Smooth muscle cell (in vitro differentiated cells): ENCODE data around the gene NFU1. TPM values are rescaled to one million over a fixed set of nuclear protein-coding genes. Genes with fewer than 3 reads are reported as not detected.
"Not testable (repeated sequence)": the region's sequence is repeated elsewhere in the genome, so short reads cannot be mapped to it uniquely, and the experiment has no call there.

Experiments
- DNase-seq: peaks from one replicate; lab custom pipeline; 2025; ENCODE audit not compliant: unreplicated experiment; lab: John Stamatoyannopoulos, UW
- H2AFZ ChIP-seq: fragments of 200-600 bp; sonication (generic); 2 replicates; pipeline ENCODE4 v1.6.0; 2016; ENCODE audit warnings: antibody characterized with exemption, low read depth, mild to moderate bottlenecking
- H3F3A ChIP-seq: fragments of 200-600 bp; sonication (generic); 2 replicates; pipeline ENCODE4 v1.6.0; 2017; ENCODE audit warnings: antibody characterized with exemption, low read depth
- H3K27ac ChIP-seq: fragments of 200-600 bp; sonication (generic); 2 replicates; pipeline ENCODE4 v1.5.1; 2016; ENCODE audit warnings: low read depth, mild to moderate bottlenecking
- H3K27me3 ChIP-seq: fragments of 200-600 bp; sonication (generic); 2 replicates; pipeline ENCODE4 v1.6.1; 2016; ENCODE audit warnings: low read depth, mild to moderate bottlenecking
- H3K36me3 ChIP-seq: fragments of 200-600 bp; sonication (generic); 2 replicates; pipeline ENCODE4 v1.5.1; 2016; ENCODE audit warnings: low read depth
- H3K4me1 ChIP-seq: fragments of 200-600 bp; sonication (generic); 2 replicates; pipeline ENCODE4 v1.5.1; 2016; ENCODE audit warnings: low read depth
- H3K4me2 ChIP-seq: fragments of 200-600 bp; sonication (generic); 2 replicates; pipeline ENCODE4 v1.6.0; 2016; ENCODE audit warnings: mild to moderate bottlenecking
- H3K4me3 ChIP-seq: fragments of 200-600 bp; sonication (generic); 2 replicates; pipeline ENCODE4 v1.5.1; 2016; ENCODE audit warnings: mild to moderate bottlenecking
- H3K79me2 ChIP-seq: fragments of 200-600 bp; sonication (generic); 2 replicates; pipeline ENCODE4 v1.6.0; 2016; ENCODE audit warnings: low read depth, mild to moderate bottlenecking
- H3K9ac ChIP-seq: fragments of 200-600 bp; sonication (generic); 2 replicates; pipeline ENCODE4 v1.6.0; 2016; ENCODE audit warnings: low read depth
- H3K9me3 ChIP-seq: fragments of 200-600 bp; sonication (generic); replicated peaks from 2 replicates; pipeline ENCODE4 v1.5.1; 2016; ENCODE audit warnings: low read depth
- H4K20me1 ChIP-seq: fragments of 200-600 bp; sonication (generic); 2 replicates; pipeline ENCODE4 v1.6.0; 2016; ENCODE audit warnings: low read depth
- WGBS: methylation state at CpG from one replicate; pipeline ENCODE4 v1.1.7; 2016; ENCODE audit warnings: low lambda C conversion rate; 5-methylcytosine and 5-hydroxymethylcytosine counted together
- polyA plus RNA-seq: library from polyadenylated mRNA; unstranded; fragments of >200 nt; fragmentation: Nextera tagmentation; extraction: Ambion mirVana; gene quantifications from 2 replicates; pipeline ENCODE4 v1.2.1, GENCODE V29; 2016
- total RNA-seq: library from RNA; depleted of rRNA; stranded (reverse); fragments of >200 nt; gene quantifications from 2 replicates; pipeline ENCODE4 v1.2.3, GENCODE V29; 2014
- TF ChIP-seq, protein P1 (sequence below): fragments of 200-600 bp; sonication (generic); IDR thresholded peaks from 2 replicates; pipeline ENCODE4 v1.5.1; 2017; ENCODE audit warnings: borderline replicate concordance, mild to moderate bottlenecking, antibody characterized with exemption; ENCODE audit not compliant: insufficient read depth, poor library complexity, severe bottlenecking

The NFU1 gene
- total and polyA plus RNA-seq, 2 experiments from 2014 or later: 43.0 to 62.0 TPM

DNA sequence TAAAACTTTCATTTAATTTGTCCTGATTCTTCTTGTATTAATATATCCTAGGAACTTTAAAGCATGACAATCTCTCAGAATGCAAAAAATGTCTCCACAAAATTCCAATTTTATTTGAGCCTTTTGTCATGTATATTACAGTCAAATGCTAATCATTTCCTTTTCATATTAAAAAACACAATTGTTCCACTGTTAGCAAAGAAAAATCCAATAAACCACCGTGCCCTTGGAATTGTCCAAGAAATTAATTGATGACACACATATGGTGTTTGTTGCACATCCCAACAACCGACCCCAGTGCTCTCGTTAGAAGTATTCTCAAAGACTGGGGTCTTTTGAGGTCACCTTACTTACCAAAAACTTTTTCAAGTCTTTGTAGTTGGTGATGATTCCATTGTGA lies 78.3 kb downstream of the NFU1 start:
- Histone ChIP-seq H3K36me3 (peaks cover 56% of the 10 kb centered on the region), H3K4me1 (peaks cover under 1% of the 10 kb centered on the region), H3K27ac (peak overlapping the region; percentile 19), H3K4me3 (no peak overlapping the region), H3K4me2 (no peak overlapping the region), H3K9me3 (no peaks in the 10 kb centered on the region), H3K27me3 (no peaks in the 10 kb centered on the region), H2AFZ (no peak overlapping the region), H4K20me1 (peaks cover 89% of the 10 kb centered on the region), H3K9ac (no peak overlapping the region), H3F3A (peaks cover 15% of the 10 kb centered on the region), H3K79me2 (peaks cover 73% of the 10 kb centered on the region)
- no peak for DNase-seq
- TF ChIP-seq, protein P1, sequence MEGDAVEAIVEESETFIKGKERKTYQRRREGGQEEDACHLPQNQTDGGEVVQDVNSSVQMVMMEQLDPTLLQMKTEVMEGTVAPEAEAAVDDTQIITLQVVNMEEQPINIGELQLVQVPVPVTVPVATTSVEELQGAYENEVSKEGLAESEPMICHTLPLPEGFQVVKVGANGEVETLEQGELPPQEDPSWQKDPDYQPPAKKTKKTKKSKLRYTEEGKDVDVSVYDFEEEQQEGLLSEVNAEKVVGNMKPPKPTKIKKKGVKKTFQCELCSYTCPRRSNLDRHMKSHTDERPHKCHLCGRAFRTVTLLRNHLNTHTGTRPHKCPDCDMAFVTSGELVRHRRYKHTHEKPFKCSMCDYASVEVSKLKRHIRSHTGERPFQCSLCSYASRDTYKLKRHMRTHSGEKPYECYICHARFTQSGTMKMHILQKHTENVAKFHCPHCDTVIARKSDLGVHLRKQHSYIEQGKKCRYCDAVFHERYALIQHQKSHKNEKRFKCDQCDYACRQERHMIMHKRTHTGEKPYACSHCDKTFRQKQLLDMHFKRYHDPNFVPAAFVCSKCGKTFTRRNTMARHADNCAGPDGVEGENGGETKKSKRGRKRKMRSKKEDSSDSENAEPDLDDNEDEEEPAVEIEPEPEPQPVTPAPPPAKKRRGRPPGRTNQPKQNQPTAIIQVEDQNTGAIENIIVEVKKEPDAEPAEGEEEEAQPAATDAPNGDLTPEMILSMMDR: no peak
- WGBS: 77% methylated on average over 3 of the region's 3 CpGs

DNA sequence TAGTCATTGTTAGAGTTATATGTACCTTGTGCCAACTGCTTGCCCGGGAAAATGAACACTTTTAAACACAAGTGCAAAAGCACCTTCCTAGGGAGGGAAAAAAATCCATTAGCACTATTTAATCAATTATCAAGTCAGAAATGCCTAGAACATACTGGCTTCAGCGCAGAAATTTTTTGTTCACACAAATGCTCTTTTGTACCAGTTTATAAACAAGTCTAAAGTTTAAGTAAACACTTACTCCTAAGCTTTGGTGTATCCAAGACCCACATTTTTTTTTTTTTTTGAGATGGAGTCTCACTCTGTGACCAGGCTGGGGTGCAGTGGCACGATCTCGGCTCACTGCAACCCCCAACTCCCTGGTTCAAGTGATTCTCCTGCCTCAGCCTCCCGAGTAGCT lies 80.8 kb downstream of the NFU1 start:
- Histone ChIP-seq H3K4me1 (peaks cover 2% of the 10 kb centered on the region), H2AFZ (no peak overlapping the region), H3K27ac (no peak overlapping the region), H3F3A (peaks cover 20% of the 10 kb centered on the region), H3K4me2 (no peak overlapping the region), H3K79me2 (peaks cover 76% of the 10 kb centered on the region), H3K4me3 (no peak overlapping the region), H3K36me3 (peaks cover 42% of the 10 kb centered on the region), H3K27me3 (no peaks in the 10 kb centered on the region), H4K20me1 (peaks cover 89% of the 10 kb centered on the region), H3K9ac (no peak overlapping the region), H3K9me3 (no peaks in the 10 kb centered on the region)
- WGBS: over 99% methylated on average over 5 of the region's 5 CpGs
- TF ChIP-seq, protein P1: no peak
- DNase-seq: no peak

DNA sequence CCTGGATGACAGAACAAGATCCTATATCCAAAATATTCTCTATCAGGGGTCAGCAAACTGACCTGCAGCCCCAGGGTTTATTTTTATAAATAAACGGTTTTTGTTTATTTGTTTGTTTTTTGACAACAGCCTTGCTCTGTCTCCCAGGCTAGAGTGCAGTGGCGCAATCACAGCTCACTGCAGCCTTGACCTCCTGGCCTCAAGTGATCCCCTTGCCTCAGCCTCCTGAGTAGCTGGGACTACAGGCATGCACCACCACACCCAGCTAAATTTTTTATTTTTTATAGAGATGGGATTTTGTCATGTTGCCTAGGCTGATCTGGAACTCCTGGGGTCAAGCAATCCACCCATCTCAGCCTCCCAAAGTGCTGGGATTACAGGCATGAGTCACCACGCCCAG lies 82.3 kb downstream of the NFU1 start:
- 93% methylated on average over 3 of the region's 3 CpGs for WGBS
- not testable (repeated sequence) for H3K4me3 ChIP-seq, H3K27me3 ChIP-seq, H3K9ac ChIP-seq, H3K9me3 ChIP-seq, H3K4me1 ChIP-seq, H2AFZ ChIP-seq, DNase-seq, H3K4me2 ChIP-seq, H3K27ac ChIP-seq
- Histone ChIP-seq H3K79me2 (peaks cover 89% of the 10 kb centered on the region), H3K36me3 (peaks cover 46% of the 10 kb centered on the region), H3F3A (peaks cover 20% of the 10 kb centered on the region), H4K20me1 (peaks cover 89% of the 10 kb centered on the region)

DNA sequence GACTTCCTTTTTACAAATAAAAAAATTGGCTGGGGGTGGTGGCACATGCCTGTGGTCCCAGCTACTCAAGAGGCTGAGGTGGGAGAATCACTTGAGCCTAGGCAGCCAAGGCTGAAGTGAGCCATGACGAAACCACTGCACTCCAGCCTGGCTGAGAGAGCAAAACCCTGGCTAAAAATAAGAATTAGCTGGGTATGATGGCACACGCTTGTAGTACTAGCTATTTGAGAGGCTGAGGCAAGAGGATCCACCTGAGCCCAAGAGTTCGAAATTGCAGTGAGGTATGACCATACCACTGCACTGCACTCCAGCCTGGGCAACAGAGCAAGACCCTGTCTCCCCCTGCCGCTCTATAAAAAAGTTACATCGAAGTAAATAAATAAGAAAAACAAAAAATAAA lies 83.9 kb downstream of the NFU1 start:
- Histone ChIP-seq H3K9me3 (no peaks in the 10 kb centered on the region), H3F3A (peaks cover 20% of the 10 kb centered on the region), H4K20me1 (peaks cover 88% of the 10 kb centered on the region), H3K79me2 (peaks cover 84% of the 10 kb centered on the region), H3K4me1 (peaks cover 2% of the 10 kb centered on the region), H3K27ac (no peak overlapping the region), H3K4me2 (no peak overlapping the region), H3K4me3 (no peak overlapping the region), H2AFZ (no peak overlapping the region), H3K9ac (no peak overlapping the region), H3K36me3 (peaks cover 42% of the 10 kb centered on the region), H3K27me3 (no peaks in the 10 kb centered on the region)
- TF ChIP-seq, protein P1: no peak
- no peak for DNase-seq
- 94% methylated on average over 5 of the region's 5 CpGs for WGBS
